Osteoblast (primary cell): ENCODE results near the gene ZNF285. TPM values are rescaled to one million over a fixed set of nuclear protein-coding genes. Genes with fewer than 3 reads are reported as not detected.
"Not testable (repeated sequence)": the region's sequence is repeated elsewhere in the genome, so short reads cannot be mapped to it uniquely, and the experiment has no call there.

Source experiments
- DNase-seq: peaks from one replicate; pipeline ENCODE4 v3.0.0; 2011; ENCODE audit warnings: low spot score, mixed read lengths; ENCODE audit not compliant: insufficient read length; ENCODE audit errors: missing footprints
- H2AFZ ChIP-seq: 2 replicates; pipeline ENCODE4 v1.6.0; 2011; ENCODE audit warnings: mild to moderate bottlenecking, low read length
- H3K27ac ChIP-seq: 2 replicates; pipeline ENCODE4 v1.5.1; 2011; ENCODE audit warnings: mild to moderate bottlenecking, low read depth, low read length, moderate library complexity
- H3K27me3 ChIP-seq: 2 replicates; pipeline ENCODE4 v1.6.0; 2012; ENCODE audit warnings: mild to moderate bottlenecking, control low read depth, inconsistent platforms, low read length, moderate library complexity; ENCODE audit not compliant: insufficient read depth
- H3K36me3 ChIP-seq: 2 replicates; pipeline ENCODE4 v1.5.1; 2011; ENCODE audit warnings: mild to moderate bottlenecking, low read length, control low read depth, moderate library complexity; ENCODE audit not compliant: insufficient read depth
- H3K4me1 ChIP-seq: 2 replicates; pipeline ENCODE4 v1.5.1; 2011; ENCODE audit warnings: mild to moderate bottlenecking, low read length, control low read depth, moderate library complexity; ENCODE audit not compliant: insufficient read depth
- H3K4me2 ChIP-seq: 2 replicates; pipeline ENCODE4 v1.6.0; 2011; ENCODE audit warnings: mild to moderate bottlenecking, low read length; ENCODE audit not compliant: insufficient read depth
- H3K4me3 ChIP-seq: fragments of 200-600 bp; sonication (generic); 3 replicates; pipeline ENCODE4 v1.5.1; 2012; ENCODE audit warnings: mild to moderate bottlenecking, low read length, inconsistent platforms; ENCODE audit not compliant: insufficient read depth
- H3K79me2 ChIP-seq: 2 replicates; pipeline ENCODE4 v1.6.0; 2012; ENCODE audit warnings: mild to moderate bottlenecking, low read length, control low read depth, inconsistent platforms; ENCODE audit not compliant: insufficient read depth
- H3K9me3 ChIP-seq: 2 replicates; pipeline ENCODE4 v1.5.1; 2011; ENCODE audit warnings: low read depth, low read length, control low read depth
- H4K20me1 ChIP-seq: 2 replicates; pipeline ENCODE4 v1.6.0; 2012; ENCODE audit warnings: mild to moderate bottlenecking, low read length, control low read depth; ENCODE audit not compliant: insufficient read depth
- total RNA-seq: library from RNA; depleted of rRNA; stranded (reverse); fragments of >200 nt; gene quantifications from 2 replicates; pipeline ENCODE4 v1.2.3, GENCODE V29; 2012
- TF ChIP-seq, protein P1 (sequence below): IDR thresholded peaks from 2 replicates; pipeline ENCODE4 v1.5.1; 2011; ENCODE audit warnings: mild to moderate bottlenecking, low read depth, low read length, moderate library complexity; ENCODE audit errors: extremely low read depth

Gene ZNF285
- total RNA-seq, 1 donor = 5.8 TPM

DNA sequence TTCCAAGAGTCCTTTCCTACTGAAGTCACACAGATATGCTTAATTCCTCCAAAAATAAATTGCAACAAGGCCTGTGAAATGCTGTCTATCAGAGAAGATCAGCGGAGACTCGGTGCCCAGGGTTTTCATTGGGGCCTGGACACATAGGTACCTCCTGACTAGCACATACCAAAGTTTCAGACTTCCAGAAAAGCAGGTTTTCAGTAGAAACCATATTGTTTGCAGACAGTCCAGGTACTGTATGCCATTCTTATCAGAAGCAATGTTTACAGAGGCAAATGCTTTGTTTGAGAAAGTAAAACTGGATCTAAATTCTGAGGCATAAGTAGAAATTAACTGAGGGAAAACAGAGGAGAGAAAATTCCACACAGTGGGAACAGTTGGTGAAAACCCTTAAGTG lies 34.0 kb upstream of the ZNF285 start:
- no peaks in the 10 kb centered on the region for H4K20me1 ChIP-seq
- no peak overlapping the region for H2AFZ ChIP-seq
- no peaks in the 10 kb centered on the region for H3K4me1 ChIP-seq
- H3K4me2 ChIP-seq = no peak overlapping the region
- no peaks in the 10 kb centered on the region for H3K27me3 ChIP-seq
- no peak for DNase-seq
- H3K27ac ChIP-seq = no peak overlapping the region
- H3K36me3 ChIP-seq = peaks cover 37% of the 10 kb centered on the region
- TF ChIP-seq, protein P1, sequence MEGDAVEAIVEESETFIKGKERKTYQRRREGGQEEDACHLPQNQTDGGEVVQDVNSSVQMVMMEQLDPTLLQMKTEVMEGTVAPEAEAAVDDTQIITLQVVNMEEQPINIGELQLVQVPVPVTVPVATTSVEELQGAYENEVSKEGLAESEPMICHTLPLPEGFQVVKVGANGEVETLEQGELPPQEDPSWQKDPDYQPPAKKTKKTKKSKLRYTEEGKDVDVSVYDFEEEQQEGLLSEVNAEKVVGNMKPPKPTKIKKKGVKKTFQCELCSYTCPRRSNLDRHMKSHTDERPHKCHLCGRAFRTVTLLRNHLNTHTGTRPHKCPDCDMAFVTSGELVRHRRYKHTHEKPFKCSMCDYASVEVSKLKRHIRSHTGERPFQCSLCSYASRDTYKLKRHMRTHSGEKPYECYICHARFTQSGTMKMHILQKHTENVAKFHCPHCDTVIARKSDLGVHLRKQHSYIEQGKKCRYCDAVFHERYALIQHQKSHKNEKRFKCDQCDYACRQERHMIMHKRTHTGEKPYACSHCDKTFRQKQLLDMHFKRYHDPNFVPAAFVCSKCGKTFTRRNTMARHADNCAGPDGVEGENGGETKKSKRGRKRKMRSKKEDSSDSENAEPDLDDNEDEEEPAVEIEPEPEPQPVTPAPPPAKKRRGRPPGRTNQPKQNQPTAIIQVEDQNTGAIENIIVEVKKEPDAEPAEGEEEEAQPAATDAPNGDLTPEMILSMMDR = no peak
- no peak overlapping the region for H3K4me3 ChIP-seq
- H3K9me3 ChIP-seq = peaks cover 6% of the 10 kb centered on the region
- H3K79me2 ChIP-seq = no peaks in the 10 kb centered on the region

DNA sequence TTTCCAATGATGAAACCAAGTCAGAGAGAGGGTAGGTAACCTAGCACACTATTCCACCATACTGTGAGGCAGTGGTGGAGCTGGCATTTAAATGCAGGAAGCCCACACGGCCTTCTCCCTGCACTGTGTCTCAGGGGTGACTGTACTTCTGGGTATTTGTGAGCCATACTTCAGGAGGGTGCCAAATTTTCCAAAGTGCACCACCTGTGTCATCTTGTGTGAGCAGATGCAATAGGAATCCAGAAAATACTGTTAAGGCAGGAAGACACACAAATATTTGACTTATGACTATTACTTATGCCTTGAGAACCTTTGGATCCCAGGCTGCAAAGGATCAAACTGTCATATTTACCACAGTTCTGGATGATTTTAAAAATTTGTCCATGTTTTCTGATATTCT lies 29.5 kb upstream of the ZNF285 start:
- Histone ChIP-seq H3K4me3 (no peak overlapping the region), H3K79me2 (no peaks in the 10 kb centered on the region), H3K36me3 (peaks cover 55% of the 10 kb centered on the region), H3K27me3 (no peaks in the 10 kb centered on the region), H3K4me2 (no peak overlapping the region), H2AFZ (no peak overlapping the region), H3K4me1 (no peaks in the 10 kb centered on the region), H3K27ac (no peak overlapping the region), H3K9me3 (peaks cover 26% of the 10 kb centered on the region), H4K20me1 (no peaks in the 10 kb centered on the region)
- TF ChIP-seq, protein P1 = no peak
- no peak for DNase-seq

DNA sequence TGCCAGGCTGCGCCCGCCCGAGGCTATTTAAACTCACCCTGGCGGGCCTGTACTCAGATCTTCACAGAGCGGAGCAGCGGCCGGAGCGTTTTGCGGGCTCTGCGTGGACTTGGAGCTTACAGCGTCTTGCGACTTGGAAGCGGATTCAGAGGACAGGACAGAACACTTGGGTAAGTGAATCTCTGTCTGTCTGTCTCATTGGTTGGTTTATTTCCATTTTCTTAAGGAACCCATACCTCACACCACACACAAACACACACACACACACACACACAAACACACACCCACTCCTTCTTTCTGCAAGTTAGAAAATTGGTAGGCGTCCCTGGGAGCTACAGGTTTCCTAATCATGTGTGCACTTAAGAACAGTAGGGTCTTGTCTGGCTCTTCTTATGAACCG lies 14.1 kb upstream of the ZNF285 start:
- H3K4me3 ChIP-seq, H2AFZ ChIP-seq, H3K9me3 ChIP-seq, H3K79me2 ChIP-seq, H3K27ac ChIP-seq, H3K4me1 ChIP-seq, H4K20me1 ChIP-seq, H3K4me2 ChIP-seq, H3K27me3 ChIP-seq, DNase-seq, H3K36me3 ChIP-seq: not testable (repeated sequence)

DNA sequence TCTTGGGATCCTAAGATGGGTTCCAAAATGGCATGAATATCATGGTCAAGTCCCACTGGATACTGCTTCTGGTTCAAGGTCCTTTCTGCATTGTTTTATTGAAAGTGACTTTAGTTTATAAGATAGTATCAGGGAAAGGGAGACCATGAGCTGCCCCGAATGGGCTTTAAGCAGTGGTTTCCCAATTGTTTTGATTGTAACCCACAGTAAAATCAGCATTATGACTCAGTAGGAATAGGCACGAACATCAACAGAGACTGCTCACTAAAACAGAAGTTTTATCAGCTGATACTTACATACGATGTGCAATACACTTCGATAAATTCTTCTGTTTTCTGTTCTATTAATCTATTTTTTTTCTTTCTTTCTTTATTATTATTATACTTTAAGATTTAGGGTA lies 12.1 kb downstream of the ZNF285 start:
- not testable (repeated sequence) for H3K4me3 ChIP-seq, H3K9me3 ChIP-seq, H3K79me2 ChIP-seq, H3K36me3 ChIP-seq, H3K4me2 ChIP-seq, H3K27ac ChIP-seq, H2AFZ ChIP-seq, H4K20me1 ChIP-seq, H3K27me3 ChIP-seq, H3K4me1 ChIP-seq
- peak; percentile 29 for DNase-seq

DNA sequence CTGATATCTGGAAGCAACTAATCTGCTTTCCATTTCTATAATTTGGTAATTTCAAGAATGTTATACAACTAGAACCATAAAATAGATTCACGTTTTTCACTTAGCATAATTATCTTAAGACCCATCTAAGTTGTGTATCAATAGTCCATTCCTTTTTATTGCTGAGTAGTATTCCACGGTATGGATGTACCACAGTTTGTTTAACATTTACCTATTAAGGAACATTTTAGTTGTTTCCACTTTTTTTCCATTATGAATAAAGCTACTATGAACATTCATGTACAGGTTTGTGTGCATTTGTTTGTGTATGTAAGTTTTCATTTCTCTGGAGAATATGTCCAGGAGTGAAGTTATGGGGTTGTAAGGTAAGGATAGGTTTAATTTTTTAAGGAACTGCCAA lies 26.6 kb downstream of the ZNF285 start:
- no peak overlapping the region for H3K4me2 ChIP-seq
- TF ChIP-seq, protein P1 = no peak
- H3K9me3 ChIP-seq = no peaks in the 10 kb centered on the region
- no peaks in the 10 kb centered on the region for H3K4me1 ChIP-seq
- H3K79me2 ChIP-seq = no peaks in the 10 kb centered on the region
- no peaks in the 10 kb centered on the region for H4K20me1 ChIP-seq
- H3K27me3 ChIP-seq = no peaks in the 10 kb centered on the region
- H3K4me3 ChIP-seq = no peak overlapping the region
- H3K27ac ChIP-seq = no peak overlapping the region
- no peak for DNase-seq
- no peaks in the 10 kb centered on the region for H3K36me3 ChIP-seq
- no peak overlapping the region for H2AFZ ChIP-seq
